SHP77 treated with DMSO at 0.1 percent for 48 hours (cell line): ENCODE data around the gene ZFPM1.

Experiments
- DNase-seq: peaks from one replicate; lab custom pipeline; 2025; lab: John Stamatoyannopoulos, UW

Gene ZFPM1

DNA sequence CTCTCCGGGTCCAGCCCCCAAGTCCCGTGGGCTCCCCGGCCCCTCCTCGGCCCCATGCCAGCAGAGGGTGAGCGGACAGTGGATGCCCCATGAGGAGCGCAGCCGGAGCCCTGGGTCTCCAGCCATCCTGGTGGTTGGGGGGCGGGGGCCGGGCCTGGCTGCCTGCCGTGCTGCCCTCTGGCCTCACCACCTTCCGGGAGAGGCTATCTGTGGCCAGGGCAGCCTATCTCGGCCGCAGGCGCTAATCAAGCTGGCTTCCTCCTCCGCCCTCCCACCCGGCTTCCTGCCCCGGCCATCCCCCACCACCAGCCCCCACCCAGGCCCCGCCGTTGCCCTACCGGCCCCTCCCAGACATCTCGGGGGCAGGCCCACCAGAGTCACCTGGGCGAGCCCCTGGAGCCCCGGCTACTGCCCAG, 46.8 kb downstream of the ZFPM1 start:
- no peak for DNase-seq

DNA sequence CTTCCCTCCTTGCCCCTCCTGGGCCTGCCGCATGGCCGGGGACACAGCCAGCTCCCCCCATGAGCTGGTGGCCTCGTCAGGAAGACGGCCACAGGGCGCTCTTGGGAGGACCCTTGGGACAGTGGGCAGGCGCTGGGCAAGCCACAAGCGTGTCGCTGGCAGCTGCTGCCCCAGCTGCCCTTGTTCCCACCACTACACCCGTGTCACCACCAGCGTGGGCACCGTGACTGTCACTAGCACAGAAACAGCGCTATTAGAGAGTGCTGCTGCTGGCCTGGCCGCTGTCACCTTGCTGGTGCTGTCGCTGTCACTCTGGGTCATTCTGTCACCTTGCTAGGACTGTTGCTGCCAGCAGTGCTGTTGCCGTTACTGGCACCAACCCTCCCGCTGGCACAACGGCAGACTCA, 47.2 kb downstream of the ZFPM1 start:
- DNase-seq, result no peak

DNA sequence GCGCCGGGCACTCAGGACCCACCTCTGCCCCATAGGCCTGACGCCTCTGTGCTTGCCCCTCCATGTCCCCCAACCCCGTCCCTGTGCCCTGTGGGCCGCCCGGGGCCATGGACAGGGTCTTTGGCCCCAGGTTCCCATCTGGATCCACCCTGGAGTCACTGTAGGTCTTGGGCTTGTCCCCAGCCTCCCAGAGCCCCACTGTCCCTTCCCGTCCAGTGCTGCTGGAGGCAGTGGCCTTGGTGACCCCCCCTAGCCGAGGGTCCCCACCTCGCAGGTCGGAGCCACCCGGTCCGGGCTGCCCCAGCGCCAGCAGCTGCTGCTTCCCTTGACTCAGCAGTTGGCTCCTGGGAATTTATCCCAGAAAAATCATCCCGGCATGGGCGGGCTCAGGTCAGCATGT, 49.3 kb downstream of the ZFPM1 start:
- no peak for DNase-seq

DNA sequence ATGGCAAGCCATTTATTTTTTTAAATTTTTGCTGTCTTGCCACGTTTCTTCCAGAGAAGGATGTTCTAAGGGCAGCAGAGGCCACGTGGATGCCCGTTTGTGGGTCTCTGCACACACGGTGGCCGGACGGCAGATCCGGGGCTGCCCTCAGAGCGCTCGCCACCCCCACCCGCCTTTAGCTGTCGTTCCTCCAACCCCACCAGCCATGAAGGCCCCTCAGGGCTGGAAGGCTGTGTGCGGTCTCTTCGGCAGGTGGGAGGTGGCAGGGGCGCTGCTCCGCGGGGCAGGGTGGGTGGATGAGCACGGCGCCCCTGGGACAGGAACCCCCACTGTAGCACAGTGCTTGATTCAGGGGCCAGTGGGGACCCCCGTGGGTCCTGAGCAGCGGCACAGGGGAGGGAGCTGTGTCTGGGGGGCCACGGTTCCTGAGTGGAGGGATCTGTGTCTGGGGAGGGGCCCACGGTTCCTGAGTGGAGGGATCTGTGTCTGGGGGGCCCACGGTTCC, 49.7 kb downstream of the ZFPM1 start:
- no peak for DNase-seq

DNA sequence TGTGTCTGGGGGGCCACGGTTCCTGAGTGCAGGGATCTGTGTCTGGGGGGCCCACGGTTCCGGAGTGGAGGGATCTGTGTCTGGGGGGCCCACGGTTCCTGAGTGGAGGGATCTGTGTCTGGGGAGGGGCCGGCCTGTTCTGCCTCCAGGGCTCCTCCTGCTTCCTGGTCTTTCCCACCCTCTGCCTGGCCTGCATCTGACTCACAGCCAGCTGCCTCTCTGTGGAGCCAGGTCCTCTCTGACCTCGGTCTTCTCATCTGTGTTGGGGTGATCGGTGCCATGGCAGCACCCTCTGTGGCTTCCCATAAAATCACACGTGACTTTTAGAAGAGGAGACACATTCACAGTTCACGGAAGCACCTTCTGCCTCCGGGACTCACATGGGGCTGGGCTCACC, 50.3 kb downstream of the ZFPM1 start:
- DNase-seq, result no peak

DNA sequence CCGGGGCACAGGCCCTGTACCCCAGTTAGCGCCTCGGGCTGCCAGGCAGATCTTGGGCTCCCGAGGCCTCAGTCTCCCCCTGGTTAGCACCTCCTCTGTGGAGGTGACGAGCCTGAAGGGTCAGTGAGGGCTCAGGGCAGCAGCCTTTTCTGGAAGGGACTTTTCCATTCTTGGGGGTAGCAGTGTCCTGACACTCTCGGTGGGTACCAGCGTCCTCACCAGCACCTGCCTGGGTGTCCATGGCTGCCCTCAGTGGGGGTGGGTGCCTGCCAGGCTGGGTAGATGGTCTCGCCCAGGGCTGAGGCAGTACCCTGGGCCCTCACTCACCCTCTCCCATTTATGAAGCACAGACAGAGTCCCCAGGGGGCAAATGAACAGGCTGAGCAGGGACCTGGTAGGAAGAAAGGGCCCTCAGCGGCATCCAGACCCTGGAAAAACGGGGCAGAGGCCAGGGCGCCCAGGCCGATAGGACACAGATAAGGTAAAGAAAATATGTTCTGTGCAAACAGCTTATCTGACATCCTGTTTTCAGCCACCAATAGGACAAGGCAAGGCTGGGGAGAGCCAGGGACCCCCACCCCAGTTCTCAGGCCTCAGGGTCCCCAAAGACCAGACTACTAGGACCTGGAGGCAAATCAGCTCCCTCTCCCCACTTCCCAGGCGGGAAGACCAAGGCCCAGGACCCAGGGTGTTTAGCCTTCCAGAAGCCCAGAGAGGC, 50.9 kb downstream of the ZFPM1 start:
- no peak for DNase-seq

DNA sequence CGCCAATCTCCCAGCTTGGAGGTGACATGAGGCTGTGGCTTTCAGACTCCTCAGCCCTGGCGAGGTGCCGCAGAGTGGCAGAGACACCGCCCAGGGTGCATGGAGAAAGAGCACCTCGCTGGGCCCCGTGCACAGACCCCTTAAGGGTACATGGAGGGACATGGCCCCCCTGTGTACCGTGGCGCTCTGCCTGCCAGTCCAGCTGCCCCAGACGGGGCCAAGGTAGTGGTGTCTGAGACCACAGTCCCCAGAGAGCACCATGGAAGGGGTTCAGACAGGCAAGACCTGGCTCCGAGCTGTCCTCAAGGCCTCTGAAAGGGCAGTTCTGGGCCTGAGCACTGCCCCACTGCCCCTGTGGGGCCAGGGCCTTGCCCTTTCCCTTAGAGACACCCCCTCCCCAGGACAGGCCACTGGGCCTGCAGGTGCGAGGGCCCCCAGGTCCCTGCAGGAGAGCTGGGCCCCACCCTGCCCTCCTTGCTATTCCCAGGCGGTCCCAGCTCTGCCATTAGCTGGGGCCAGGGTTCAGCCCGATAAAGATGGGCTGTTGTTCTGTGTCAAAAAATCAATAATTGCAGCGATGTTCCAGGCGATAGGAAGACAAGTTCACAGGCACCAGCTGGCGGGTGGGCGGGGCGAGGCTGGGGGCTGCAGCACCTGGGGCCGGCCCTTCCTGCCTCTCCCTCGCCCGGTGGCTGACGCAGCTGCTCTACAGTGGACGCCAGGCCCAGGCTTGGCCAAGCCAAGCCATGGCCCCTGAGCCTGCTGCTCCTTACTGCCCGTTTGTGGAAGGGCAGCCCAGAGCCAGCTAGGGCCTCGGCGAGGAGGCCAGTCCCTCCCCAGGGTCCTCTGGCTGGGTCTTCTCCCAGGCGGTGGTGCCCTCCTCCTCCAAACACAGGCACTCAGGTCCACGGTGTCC, 51.7 kb downstream of the ZFPM1 start:
- DNase-seq, result peak; percentile 70

DNA sequence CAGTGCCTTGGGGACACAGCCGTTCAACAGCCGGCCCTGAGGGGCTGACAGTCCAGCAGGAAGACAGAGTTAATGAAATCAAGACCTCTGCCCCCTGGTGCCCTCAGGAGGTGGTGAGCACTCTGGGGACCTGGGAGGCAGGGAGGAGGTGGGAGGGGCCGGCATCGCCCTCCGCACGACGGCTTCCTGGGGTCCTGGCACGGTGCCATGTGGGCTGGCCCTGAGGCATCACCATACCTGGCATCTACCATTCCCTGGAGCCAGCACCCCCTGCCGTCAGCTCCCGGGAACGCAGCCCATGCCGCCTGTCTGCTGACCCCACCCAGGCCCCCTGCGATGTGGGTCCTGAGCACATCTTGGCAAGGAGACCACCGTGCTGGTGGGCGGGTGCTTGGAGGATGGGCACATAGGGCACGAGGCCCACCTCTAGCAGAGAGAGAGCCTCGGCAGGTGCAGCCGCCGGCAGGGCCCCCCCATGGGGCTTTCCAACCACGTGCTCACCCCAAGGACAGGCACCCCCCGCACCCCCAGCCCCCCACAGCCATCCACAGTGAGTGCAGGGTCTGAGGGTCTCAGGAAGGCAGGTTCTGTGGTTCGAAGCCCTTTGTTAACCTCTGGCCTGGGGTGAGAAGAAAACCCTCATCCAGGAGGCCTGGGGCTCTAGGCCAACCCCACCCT, 52.5 kb downstream of the ZFPM1 start:
- peak; percentile 79 for DNase-seq

DNA sequence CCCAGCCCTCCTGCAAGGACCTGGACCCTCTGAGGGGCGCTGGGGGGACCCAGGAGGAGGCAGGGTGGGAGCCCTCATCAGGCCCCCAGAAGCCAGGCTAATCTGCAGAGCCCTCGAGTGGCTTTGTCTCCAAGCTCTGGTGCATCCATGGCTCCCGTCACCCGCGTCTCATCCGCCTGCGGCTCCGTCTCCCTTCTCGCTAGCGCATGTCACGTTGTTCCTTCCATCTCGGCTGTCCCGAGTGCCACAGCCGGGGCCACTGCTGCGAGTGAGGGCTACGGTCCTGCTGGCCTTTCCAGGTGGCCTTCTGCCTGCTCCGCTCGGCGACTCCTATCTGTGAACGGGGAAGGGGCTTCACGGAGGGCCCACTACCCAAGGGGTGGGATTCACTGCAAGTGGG, 53.6 kb downstream of the ZFPM1 start:
- DNase-seq, result no peak

DNA sequence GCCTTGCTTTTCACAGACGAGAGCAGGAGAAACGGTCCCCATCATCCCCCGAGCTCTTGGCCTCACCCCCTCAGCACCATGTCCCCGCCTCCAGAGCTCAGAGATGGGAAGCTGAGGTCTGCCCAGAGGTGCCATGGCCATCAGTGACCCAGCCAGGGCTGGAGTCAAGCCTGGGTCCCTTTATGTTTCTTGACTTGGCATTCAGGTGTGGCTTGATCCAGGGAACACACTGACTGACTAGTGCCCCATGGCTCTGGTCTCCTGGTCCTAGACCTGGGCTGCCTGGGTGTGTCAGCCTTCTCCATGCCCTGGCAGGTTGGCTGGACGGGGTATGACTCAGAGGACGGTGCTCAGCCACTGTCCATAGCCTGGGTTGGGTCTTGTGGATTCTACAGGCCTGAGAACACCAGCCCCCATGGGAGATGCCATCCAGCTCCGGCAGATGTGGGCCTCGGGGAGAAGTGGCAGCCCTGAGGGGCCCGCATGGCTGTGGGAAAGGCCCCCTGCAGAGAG, 54.2 kb downstream of the ZFPM1 start:
- no peak for DNase-seq

DNA sequence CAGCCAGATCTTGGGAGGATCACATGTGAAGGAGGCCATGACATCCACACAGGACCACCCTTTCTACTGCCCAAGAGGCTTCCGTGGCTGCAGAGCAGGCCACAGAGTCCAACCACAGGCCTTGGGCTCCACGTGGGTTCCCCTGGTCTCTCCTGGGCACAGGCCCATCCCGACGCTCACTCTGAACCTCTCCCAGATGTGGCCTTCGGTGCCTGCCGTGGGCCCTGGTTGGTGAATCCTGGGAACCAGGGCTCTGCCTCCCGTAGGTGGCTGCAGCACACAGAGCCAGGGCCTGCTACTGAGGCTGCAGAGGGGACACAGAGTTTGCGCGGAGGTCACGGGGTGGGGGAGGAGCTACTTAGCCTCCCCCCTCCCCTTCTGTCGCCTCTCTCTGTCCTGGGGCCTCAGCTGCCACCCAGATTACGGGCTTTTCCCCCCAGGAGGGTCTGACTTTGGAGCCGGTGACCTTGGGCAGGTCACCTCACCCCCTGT, 55.3 kb downstream of the ZFPM1 start:
- DNase-seq, result no peak

DNA sequence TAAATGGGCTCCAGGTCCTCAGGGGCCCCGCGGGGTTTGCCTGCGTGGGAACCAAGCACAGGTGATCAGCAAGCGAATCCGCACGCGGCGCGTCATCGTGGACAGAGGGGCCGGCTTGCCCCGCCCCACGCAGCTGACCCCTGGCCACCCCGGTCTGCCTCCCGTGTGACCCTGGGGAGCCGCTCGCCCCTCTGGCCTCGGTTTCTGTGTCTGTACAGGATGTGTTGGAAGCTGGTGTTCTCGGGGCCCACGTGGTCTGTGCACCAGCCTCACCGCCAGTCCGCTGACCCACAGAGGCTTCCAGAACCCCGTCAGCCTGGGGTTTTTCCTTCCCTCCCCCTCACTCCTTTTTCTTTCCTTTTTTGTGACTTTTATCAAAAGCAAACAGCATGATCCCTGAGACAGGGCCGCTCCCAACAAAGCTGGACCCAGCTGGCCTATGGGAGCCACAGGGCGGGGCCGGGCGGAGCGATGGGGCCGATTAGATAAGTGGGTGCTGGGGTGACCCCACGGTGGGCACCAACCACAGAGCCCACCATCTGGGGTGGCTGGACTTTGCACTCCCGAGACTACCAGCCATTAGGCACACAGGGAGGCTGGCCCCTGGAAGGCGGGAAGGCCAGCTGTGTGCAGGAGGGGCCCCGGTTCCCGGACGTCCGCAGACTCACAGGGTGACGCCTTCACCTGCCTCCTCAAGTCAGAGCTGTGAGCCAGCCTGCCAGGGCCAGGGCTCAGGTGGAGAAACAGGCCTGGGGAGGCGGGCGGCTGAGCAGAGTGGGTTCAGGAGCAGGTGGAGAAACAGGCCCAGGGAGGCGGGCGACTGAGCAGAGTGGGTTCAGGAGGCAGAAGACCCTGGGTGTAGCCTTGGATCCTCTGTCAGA, 56.0 kb downstream of the ZFPM1 start:
- no peak for DNase-seq

DNA sequence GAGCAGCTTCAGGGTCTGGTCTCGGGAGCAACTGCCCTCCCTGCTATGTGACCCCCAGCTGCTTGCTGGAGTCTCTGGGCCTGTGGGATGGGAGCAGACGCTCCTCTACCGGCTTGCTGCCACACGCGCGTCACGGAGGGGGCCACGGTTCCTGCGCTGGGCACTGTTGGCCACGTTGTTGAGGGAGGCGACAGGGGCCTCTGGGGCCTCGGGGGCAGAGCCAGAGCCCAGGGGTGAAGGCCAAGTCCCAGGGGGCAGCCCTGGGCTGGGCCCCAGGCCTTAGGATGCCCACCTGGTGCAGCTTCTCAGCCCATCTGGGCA, 56.6 kb downstream of the ZFPM1 start:
- no peak for DNase-seq

DNA sequence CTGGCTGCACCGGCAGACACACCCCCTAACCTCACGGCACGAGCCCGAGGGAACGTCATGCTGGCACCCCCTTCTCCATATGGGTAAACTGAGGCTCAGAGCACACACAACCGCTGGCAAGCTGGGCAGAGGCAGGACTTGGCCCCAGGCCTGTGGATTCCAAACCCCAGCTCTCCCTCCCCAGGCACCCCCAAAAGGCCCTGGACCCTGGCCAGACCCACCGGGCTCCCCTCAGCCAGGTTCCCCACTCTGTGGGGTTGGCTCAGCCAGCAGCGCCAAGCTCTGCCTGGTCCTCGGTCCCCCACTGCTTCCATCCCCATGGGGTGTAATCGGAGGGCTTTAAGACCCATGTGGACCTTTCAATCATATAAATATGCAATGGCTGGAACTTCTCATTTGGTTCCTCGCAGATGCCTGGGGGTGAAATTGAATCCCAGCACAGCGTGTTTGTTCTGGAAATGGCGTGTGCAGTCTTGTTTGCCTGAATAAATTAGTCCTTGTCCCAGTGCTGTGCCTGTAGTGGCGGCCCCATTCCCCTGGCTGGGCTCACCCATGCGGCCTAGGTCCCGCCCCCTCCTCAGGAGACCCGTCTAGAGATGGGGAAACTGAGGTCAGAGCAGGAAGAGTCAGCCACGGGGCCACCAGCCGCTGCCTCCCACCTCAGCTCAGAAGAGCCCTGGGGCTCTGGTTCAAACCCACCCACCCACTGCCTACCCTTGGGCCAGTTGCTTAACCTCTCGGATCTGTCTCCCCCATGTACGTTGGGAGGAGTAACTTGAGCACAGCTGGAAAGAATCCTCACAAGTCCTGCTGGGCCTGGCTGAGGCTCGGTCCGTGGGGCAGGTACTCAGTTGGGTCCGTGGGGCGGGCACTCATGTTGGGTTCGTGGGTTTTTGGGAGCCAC, 57.3 kb downstream of the ZFPM1 start:
- peak; percentile 31 for DNase-seq

DNA sequence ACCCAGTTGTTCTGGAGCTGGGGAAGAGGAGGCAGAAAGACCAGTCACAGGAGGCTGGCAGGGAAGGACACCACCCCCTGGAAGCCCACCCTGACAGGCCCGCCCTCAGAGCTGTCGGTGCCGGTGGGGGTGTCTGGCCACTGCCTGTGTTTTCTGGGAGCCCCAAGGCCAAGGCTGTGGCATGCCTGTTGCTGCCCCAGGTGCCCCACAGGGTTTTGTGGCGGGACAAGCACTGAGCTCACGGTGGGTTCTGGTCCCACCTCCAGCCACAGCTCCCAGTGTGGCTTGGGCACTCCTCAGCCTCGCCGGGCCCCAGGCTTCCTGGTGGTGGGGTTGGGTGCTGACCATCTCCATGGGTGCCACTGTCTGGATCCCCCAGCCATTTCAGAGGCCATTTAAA, 58.0 kb downstream of the ZFPM1 start:
- DNase-seq, result no peak

DNA sequence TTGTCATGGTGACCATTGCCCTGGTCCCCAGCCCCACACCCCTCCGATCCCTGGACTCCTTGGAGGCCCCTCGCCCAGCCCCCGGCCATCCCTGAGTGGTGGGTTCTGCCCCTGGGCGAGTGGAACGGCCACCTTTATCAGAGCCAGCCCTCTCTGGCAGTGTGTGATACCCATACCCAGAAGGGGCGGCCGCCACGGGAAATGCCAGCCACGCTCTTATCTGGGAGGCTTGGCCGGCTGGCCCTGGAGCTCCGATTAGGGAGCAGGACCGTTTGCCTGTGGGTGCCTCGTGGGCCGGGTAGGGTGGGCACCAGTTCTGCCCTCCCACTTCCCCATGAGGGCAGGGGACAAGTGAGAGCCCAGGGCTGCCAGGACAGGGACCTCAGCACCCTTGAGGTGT, 58.8 kb downstream of the ZFPM1 start:
- no peak for DNase-seq

DNA sequence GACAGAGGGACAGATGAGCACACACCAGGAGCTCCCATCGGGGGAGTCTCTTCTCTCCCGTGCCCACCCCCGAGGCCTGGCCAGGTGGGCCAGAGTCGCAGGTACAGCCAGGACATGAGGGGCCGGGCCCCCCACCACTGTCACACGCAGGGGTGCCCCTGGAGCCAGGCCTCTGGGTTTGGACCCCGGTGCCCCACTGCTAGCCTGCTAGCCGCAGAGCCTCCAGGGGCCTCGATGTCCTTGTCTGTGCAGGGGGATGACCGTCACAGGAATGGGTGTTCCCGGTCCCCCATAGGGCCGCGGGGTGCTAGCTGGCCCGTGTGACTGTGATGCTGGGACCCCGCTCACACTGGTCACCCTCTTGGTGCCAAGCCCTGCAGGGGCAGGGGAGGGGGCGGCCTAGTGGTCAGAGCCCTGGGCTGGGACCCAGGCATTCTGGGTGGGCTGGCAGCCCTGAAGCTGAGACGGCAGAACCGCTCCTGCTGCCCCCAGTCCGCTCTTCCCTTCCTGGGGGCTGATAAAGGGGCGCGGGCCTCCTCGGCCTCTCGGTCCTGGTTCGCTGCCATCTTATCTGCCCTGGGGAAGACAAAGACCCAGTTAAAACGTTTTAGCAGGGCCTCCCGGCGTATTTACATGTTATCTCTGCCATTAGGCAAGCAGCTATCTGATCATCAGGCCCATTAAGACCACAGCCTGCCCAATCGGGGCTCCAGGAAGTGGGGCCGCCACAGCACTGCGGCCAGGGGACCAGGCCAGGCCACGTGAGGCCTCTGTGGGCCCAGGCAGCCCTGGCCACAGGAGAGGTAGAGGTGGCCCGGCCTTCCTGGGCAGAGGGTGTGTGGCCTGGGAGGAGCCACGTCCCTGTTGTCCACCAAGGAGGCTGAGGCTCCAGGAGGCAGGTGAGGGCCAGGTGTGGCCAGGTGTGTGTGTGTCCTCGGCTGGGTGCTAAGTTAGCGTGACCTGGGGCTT, 59.9 kb downstream of the ZFPM1 start:
- no peak for DNase-seq

DNA sequence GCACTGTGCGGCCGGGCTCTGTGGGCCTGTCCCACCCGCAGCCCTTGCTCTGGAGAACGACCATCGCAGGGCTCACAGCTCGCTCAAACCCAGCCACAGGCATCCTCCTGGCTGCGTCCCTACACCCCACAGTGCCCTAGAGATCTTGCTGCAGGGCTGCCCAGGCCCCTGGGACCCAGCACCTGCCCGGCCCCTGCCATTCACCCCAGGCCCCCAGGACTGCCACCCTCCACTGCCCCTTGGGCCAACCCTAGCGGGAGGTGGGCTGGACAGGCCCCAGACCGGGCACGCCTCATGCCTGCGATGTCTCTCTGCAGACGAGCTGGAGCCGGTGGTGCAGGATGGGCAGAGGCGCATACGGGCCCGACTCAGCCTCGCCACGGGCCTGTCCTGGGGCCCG, 61.0 kb downstream of the ZFPM1 start:
- no peak for DNase-seq
